ENCODE data around the gene BACH2.
"Not testable (repeated sequence)": the region's sequence is repeated elsewhere in the genome, so short reads cannot be mapped to it uniquely, and the experiment has no call there.

DNA sequence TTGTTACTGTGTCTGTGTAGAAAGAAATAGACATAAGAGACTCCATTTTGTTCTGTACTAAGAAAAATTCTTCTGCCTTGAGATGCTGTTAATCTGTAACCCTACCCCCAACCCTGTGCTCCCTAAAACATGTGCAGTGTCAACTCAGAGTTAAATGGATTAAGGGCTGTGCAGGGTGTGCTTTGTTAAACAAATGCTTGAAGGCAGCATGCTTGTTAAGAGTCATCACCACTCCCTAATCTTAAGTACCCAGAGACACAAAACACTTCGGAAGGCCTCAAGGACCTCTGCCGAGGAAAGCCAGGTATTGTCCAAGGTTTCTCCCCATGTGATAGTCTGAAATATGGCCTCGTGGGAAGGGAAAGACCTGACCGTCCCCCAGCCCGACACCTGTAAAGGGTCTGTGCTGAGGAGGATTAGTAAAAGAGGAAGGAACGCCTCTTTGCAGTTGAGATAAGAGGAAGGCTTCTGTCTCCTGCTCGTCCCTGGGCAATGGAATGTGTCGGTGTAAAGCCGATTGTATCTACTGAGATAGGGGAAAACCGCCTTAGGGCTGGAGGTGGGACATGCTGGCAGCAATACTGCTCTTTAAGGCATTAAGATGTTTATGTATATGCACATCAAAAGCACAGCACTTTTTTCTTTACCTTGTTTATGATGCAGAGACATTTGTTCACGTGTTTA, 405.7 kb downstream of the BACH2 start:
- TF ChIP-seq, protein P1, sequence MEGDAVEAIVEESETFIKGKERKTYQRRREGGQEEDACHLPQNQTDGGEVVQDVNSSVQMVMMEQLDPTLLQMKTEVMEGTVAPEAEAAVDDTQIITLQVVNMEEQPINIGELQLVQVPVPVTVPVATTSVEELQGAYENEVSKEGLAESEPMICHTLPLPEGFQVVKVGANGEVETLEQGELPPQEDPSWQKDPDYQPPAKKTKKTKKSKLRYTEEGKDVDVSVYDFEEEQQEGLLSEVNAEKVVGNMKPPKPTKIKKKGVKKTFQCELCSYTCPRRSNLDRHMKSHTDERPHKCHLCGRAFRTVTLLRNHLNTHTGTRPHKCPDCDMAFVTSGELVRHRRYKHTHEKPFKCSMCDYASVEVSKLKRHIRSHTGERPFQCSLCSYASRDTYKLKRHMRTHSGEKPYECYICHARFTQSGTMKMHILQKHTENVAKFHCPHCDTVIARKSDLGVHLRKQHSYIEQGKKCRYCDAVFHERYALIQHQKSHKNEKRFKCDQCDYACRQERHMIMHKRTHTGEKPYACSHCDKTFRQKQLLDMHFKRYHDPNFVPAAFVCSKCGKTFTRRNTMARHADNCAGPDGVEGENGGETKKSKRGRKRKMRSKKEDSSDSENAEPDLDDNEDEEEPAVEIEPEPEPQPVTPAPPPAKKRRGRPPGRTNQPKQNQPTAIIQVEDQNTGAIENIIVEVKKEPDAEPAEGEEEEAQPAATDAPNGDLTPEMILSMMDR (IDR thresholded peaks at IDR 0.05), result not testable (repeated sequence)
- not testable (repeated sequence) for TF ChIP-seq EP300, POLR2A (IDR thresholded peaks at IDR 0.05)
